Caco-2 (cell line): ENCODE measurements around the gene GTF2I. TPM values are rescaled to one million over a fixed set of nuclear protein-coding genes. Genes with fewer than 3 reads are reported as not detected.

Source experiments
- total RNA-seq: library from RNA; stranded (reverse); gene quantifications from 2 replicates; pipeline ENCODE4 v1.2.3, GENCODE V29; 2022

GTF2I gene
- total RNA-seq, 1 experiment from 2014 or later: 252 TPM

Other genes starting within 250 kb of the GTF2I start
- 53.6 and 54.6 TPM in 2 replicates for gene GTF2IRD1, start 203.8 kb upstream of the GTF2I start, total RNA-seq
- 0.23 TPM in 1 of 2 replicates, not detected in the other for gene NCF1, start 116.3 kb downstream of the GTF2I start, total RNA-seq
- 8.7 and 11.2 TPM in 2 replicates for gene GTF2IRD2, start 193.9 kb downstream of the GTF2I start, total RNA-seq